ENCODE results near the gene ACTL6A.
"Not testable (repeated sequence)": the region's sequence is repeated elsewhere in the genome, so short reads cannot be mapped to it uniquely, and the experiment has no call there.

Gene ACTL6A
- total RNA-seq = 8.6 to 45.8 (median 31.9) reads per million in 18 experiments

DNA sequence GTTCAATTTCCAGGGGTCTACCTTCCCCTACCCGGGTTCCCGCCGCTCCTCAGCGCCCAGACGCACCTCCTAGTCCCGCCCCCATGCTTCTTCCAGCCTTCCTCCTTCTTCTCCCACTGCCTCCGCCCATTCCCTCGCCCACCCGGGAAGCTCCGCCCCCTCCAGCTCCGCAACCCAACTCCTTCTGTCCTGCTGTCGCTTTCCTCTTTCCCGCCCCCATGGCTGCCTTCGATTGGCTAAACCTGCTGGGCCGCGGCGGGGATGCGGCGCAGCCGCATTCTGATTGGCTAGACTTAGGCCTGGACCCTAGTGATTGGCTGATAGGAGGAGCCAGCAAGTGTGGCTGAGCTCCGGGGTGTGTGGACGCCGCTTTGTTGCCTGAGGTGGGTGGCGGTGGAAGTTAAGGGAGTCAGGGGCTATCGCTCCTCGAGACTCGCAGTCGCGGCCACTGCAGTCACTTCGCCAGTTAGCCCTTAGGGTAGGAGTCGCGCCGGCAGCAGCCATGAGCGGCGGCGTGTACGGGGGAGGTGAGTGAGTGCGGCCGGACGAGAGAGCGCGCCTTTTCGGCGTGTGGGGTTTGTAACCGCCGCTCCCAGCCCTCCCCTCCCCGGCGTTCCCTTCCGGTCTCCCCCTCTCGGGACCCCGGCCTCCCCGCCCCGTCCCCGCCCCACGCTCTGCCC is at the start of gene ACTL6A:
TSS of gene ACTL6A (plus strand) at position 336 of the 680 bp plus-strand sequence. CDS start at position 503, 167 bp downstream.
- peak; percentile 99 to 100 for DNase-seq

- no peak for DNase-seq
These were observed 48.9 kb upstream of the ACTL6A start for GRCh38 chr3:179513862-179514261.

DNA sequence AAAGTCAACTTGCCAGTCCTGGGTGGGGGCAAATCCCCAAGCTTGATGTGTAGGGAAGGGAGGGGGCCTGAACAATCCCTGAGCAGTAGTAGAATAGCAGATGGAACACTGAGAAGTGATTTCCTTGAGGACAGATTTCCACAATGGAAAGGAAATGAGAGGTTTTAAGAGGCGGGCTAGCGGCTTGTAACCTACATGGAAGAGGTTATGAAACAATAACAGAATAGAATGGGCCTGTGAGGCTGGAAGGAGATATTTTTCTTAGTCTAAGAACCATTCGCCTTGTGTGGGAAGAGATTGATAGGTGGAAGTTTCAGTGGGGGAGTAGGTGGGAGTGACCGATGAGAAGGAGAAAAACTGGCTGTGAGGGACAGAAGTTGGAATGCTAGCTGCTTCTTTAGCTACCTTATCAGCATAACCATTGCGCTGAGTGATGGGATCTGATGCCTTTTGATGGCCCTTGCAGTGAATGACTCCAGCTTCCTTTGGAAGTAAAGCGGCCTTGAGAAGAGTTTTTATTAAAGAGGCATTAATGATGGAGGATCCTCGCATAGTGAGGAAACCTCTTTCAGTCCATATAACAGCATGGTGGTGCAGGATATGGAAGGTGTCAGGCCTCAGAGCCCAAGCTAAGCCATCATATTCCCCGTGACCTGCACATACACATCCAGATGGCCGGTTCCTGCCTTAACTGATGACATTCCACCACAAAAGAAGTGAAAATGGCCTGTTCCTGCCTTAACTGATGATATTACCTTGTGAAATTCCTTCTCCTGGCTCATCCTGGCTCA is 46.1 kb upstream of the ACTL6A start:
- not testable (repeated sequence) for DNase-seq

DNA sequence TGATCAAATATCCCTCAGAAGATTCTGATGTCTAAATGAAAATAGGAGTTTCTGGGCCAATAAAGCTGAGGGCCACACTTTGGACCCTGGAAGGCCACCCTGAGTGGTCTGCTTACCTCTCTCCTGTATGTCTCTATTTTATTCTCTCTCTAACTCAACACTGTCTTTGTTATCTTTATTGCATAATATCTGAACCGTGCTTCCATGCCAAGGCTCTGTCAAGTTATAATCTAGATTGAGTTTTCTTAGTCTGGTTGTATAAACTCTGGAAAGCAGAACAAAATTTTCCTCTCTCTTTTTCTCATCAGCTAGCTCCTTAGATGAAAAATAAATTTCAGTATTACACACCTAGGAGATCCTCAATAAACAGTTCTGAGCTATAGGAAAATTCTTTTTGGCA is 36.2 kb upstream of the ACTL6A start:
- DNase-seq = no peak

DNA sequence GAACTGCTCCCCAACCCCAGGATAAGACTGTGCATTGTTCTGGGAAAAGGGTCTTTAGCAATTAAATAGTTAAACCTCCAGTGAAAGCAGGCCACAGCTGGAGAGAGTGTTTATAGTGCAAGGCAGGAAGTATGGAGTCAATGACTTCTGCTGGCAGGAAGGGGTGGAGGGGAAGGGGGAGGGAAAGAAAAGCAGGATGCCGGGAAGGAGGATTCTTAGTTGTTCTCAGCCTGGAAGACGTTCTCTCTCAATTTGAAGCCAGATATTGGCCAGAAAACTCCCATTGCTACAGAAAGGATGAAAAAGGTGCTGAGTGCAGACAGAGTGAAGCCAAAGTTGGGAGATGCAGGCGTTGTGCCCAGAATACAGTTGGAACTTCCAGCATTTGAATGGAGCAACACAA is 35.7 kb upstream of the ACTL6A start:
- DNase-seq = no peak

GRCh38 chr3:179528772-179529171 is 34.0 kb upstream of the ACTL6A start:
- DNase-seq = no peak

DNA sequence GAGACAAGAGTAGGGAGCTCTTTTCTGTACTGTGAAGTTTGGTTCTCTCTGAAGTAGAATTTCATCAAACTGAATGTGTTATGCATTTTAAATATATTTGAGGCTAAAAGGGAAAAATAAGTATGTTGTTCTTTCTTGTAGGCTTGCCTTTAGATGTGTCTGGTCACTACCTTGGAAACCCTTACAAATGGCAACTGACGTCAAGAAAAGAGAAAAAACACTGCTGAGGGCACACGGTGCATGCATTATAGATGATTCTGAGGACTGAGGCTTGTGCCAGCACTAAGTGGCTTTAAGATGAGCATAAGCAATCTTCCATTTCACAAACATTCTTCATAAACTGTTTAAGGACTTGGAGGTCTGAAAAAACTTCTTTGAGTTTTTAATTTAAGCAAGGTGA is 31.1 kb upstream of the ACTL6A start:
- no peak for DNase-seq

DNA sequence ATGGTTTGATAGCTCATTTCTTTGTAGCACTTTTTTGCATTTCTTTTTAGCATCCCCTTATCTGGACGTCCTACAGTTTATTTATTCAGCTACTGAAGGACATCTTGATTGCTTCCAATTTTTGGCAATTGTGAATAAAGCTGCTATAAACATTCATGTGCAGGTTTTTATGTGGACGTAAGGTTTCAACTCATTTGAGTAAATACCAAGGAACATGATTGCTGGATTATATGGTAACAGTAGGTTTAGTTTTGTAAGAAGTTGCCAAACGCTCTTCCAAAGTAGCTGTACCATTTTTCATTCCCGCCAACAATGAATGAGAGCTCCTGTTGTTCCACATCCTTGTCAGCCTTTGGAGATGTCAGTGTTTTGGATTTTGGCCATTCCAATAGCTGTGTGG is 29.5 kb upstream of the ACTL6A start:
- DNase-seq = no peak

DNA sequence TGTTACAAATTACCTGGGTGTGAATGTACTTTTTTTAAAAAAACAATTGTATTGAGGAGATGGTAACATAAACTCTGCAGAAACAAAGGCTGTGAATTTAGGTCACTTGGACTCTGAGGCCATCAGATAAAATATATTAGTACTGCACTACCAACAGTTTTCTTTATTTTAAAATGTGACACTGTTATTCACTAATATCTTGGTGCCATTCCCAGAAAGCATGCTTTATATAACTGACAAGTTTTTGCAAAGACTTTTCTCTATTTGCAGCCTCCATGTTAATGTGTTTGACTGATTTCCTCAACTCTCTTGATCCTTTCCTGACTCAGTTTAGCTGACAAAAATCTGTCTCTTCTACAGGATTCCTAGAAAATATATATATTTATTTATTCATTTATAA is 26.5 kb upstream of the ACTL6A start:
- no peak for DNase-seq

DNA sequence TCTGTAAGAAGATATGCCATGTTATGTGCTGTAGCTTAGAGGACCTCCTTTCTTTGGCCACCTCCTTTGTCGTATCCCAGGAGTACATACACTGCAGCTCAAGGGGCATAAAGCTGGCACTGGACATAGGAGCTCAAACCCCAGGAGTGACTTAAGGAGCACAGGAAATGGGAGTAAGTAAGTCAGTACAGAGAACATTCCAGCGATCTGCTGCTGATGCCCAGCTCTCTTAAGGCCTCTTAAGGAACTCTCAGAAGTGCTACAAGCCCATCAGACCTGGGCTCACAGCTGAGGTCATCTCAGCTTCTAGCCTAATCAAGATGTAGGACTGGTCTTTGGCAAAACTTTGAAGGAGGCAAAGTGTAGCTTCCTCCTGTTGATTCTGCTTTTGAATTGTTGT is 21.6 kb upstream of the ACTL6A start:
- no peak for DNase-seq

DNA sequence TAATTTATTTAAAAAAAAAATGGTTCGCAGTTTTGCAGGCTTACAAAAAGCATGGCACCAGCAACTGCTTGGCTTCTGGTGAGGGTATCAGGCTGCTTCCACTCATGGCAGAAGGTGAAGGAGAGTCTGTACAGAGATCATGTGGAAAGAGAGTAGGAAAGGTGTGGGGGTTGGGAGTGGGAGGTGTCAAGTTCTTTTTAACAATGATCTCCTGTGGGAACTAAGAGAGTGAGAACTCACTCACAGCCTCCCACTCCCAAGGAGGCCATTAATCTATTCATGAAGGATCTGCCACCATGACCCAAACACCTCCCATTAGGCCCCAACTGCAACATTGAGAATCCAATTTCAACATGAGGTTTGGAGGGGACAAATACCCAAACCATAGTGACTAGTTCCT is 21.1 kb upstream of the ACTL6A start:
- no peak for DNase-seq

DNA sequence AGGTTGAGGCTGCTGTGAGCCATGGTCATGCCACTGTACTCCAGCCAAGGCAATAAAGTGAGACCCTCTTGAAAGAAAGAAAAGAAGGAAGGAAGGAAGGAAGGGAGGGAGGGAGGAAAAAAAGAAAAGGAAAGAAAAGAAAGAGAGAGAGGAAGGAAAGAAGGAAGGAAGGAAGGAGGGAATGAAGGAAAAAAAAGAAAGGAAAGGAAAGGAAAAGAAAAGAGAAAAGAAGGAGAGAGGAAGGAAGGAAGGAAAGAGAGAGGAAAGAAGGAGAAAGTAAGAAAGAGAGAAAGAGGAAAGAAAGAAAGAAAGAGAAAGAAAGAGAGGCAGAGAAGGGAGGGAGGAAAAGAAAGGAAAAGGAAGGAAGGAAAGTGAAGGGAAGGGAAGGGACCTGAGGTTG is 20.4 kb upstream of the ACTL6A start:
- no peak for DNase-seq

DNA sequence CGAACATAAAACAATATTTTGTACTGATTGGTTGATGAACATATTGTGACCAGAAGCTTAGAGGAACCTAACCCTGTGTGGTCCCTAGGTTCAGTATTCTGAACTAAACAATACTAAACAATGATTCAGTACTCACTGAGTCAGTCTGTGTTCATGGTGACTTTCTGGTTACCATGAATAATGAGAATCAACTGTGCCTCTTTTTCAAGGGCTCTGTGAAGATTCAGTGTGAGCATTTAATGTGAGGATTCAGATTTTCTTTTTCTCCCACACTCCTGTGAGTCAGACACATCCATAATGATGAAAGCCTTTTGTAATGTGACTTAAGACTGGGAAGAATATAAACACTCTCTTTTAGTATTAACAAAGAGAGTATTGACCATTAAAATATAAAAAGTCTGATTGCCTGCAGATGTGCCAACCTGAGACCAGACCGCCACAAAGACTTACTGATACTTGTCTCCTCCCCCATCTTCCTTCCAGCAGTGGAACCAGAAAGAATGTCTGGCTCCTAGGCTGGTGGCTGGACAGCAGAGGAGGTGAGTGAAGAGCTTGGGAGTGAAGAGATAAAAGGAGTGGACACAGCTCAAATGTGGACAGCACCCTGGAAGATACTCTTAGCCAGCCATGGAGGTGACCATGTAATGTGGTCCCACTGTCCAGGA is 17.6 kb upstream of the ACTL6A start:
- peak; percentile 8 to 28 for DNase-seq

- no peak for DNase-seq
These were observed 15.9 kb upstream of the ACTL6A start for GRCh38 chr3:179546814-179547241.

DNA sequence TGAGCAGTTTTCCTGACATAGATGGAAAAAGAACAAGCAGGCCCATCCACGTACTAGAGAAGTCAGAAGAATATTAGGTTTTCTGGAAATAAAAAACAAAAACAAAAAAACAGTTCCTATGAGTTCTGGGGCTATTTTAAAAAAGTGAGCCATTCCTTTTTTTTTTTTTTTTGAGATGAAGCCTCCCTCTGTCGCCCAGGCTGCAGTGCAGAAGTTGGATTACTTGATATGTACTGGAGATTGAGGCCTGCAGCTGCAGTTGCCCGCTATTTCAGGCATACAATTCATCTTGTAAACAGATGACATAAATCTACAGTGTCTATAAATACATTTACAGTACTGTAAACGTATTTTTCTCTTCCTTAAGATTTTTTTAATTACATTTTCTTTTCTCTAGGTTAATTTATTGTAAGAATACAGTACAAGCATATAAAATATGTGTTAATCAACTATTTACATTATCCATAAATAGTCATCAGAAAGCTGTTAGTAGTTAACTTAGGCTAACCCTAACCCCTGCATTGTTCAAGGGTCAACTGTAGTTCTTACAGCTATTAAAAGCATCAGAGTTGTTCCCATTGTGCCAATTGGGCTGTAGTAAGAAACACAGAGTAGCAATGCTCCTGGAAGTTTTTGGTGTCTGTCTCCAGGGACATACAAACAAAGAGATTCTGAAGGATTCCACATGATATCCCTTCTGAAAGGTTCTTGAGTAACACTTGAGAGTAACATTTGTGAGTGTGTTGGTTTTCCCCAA is 11.2 kb upstream of the ACTL6A start:
- DNase-seq = no peak

- DNase-seq = peak; percentile 77 to 81
These were observed 3.9 kb upstream of the ACTL6A start for GRCh38 chr3:179558742-179559364.

- DNase-seq = no peak
These were observed 1.9 kb upstream of the ACTL6A start for GRCh38 chr3:179560791-179561190.

- DNase-seq = peak; percentile 74 to 83
These were observed 601 bp downstream of the ACTL6A start for GRCh38 chr3:179563271-179563783.

DNA sequence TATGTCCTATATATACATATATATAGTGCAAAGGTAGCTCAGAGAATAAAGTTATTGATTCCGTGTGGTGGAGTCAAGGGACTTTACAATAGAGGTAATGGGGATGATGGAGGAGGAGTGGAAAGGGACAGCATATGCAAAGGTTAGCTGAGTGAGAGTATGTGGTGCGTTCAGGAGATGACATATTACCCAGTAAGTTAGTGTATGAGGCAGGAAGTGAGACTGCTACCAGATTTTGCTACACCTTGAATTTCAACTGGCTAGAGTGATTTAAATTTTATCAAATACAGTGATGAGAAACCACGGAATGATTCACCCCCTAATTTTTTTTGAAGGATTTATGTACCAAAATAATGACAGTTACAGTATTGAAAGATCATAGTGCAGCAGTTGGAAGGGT is 2.8 kb downstream of the ACTL6A start:
- DNase-seq = no peak

DNA sequence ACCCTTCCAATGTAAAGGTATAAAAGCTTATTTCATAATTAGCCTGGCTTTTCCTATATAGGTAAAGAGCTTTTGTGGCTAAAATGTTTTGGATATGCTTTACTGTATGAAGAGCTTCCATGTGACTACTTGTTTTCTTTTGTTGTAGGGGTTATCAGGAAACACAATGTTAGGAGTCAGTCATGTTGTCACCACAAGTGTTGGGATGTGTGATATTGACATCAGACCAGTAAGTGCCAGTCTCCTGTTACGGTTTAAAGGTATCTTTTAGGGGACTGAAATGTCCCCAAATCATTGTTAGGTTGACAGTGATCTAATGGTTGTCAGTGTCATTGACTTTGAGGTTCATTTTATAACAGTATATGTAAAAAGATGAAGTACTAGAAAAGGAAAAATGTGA is 18.3 kb downstream of the ACTL6A start:
- DNase-seq = no peak

DNA sequence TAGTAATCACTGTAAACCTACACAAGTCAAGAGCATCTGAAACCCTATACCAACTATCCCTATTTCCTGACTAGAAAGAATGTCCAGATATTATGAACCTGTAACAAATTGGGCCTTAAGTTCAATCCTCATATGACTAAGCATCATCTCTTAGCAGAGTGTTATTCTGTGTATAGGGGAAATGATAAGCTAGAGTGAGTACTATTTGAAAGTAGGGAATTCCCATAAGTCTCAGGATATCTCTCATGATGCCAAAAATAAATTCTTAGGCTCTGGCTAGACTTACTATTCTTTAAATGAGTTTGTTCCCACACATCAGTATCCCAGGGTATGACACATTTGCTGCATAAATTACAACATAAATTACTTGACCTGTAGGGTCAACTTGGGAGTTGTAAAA is 26.4 kb downstream of the ACTL6A start:
- DNase-seq = no peak

DNA sequence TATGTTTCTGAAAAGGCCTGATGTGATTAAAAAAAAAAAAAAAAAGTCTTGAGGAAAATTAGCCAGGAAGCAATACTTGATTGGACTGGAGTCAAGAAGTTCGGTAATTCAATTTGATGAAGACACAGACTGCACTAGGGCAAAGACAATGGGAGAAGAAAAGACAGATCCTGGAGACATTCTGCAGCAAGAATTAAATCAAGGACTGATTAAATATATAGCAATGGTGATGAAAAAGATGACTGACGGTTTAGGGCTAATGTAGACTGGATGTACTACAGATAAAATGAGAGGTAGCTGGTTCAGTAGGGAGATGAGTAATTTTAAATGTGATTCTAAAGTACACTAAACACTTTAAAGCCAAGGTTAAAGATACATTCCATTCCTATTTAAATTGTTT is 27.9 kb downstream of the ACTL6A start:
- DNase-seq = no peak
